NCI-H128 (cell line): Measurements from ENCODE around the gene YBX3.

Experiments
- DNase-seq: peaks from one replicate; lab custom pipeline; 2025; ENCODE audit not compliant: unreplicated experiment; lab: John Stamatoyannopoulos, UW

The YBX3 gene

DNA sequence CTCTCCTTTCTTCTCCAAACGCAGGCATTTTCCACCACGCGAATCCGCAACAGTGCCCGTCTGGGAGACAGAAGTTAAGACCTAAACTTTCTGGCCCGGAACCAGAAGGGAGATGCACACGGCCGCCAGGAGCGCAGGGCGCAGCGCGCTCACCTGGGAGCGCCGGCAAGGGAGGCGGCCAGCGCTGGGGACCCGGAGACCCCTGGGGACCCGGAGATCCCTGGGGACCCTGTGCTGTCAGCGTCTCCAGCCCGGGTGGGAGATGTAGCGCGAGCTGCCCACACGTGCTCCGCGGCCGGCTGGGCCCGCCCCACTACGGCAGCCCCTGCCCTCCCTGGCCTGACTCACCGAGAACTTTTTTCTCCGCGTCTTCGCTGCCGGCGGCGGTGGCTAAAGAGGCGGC lies 620 bp downstream of the YBX3 start:
- DNase-seq: no peak

- DNase-seq: peak; percentile 11
Observed at GRCh38 chr12:10721651-10722501, 1.2 kb downstream of the YBX3 start.

GRCh38 chr12:10720974-10721650 lies 2.0 kb downstream of the YBX3 start:
- DNase-seq: no peak

- DNase-seq: no peak
Observed at GRCh38 chr12:10719482-10719881, 3.6 kb downstream of the YBX3 start.

GRCh38 chr12:10718279-10718821 lies 4.8 kb downstream of the YBX3 start:
- DNase-seq: no peak

- no peak for DNase-seq
Observed at GRCh38 chr12:10717410-10717809, 5.7 kb downstream of the YBX3 start.

DNA sequence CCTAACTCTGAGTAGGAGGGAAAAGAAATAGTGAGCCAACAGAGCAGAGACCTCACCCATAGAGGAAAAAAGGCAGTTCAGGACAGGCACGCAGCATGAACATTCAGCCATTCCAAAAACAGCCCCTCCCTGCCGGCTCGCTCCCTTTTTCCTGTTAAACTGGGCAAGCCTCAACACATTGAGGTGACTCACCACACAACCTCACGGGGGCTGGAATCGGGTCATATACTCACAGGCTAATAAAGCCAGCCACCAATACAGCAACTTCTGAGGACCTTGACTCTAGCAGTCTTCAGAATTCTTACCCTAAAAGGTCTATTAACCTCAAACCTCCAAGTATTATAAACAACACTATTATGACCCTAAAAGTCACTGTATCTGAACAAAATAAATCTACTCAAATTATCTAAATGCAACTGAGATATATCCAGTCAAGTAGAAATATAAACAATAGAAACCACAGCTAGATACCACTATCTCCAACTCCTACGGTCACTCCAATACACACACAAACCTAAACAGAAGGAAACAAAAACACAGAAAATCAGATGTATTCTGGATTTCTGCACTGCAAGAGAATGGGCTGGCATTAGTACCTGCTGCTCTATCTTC lies 6.3 kb downstream of the YBX3 start:
- no peak for DNase-seq

GRCh38 chr12:10716277-10716676 lies 6.8 kb downstream of the YBX3 start:
- DNase-seq: no peak

DNA sequence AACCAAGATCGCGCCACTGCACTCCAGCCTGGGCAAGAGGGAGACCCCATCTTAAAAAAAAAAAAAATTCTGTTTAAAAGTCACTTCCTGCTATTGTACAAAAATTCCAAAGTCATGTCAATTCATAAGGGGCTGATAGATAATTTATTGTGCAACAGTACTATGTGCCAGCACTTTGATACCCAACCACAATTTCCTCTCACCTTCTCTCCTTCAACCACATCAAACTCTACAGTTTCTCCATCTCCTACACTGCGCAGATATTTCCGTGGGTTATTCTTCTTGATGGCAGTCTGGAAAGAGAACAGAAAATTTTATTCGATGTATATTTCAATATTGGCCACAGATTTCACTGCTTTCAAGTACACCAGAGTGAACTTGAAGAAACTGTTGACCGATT lies 7.6 kb downstream of the YBX3 start:
- DNase-seq: no peak

- DNase-seq: no peak
Observed at GRCh38 chr12:10709808-10710207, 13.3 kb downstream of the YBX3 start.

DNA sequence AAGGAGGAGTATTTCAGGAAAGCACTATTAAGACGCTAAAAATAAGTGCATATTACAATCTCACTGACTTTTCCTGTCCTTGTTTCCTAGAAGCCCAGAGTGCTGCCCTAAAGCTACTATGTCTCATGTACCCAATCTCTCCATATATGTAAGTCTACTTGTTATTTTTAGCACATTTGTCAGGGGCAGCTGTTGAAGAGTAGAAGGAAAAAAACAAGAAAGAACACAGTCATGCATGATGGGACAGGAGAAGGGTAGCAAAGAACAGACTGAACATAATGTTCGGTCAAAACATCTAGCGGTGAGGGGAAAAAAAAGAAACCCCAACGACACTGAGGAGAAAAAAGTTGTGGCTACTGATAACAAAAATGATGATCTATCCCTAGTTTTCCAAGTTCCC lies 14.3 kb downstream of the YBX3 start:
- DNase-seq: no peak

- no peak for DNase-seq
Observed at GRCh38 chr12:10705655-10706054, 17.5 kb downstream of the YBX3 start.

- DNase-seq: no peak
Observed at GRCh38 chr12:10701843-10702242, 21.3 kb downstream of the YBX3 start.

DNA sequence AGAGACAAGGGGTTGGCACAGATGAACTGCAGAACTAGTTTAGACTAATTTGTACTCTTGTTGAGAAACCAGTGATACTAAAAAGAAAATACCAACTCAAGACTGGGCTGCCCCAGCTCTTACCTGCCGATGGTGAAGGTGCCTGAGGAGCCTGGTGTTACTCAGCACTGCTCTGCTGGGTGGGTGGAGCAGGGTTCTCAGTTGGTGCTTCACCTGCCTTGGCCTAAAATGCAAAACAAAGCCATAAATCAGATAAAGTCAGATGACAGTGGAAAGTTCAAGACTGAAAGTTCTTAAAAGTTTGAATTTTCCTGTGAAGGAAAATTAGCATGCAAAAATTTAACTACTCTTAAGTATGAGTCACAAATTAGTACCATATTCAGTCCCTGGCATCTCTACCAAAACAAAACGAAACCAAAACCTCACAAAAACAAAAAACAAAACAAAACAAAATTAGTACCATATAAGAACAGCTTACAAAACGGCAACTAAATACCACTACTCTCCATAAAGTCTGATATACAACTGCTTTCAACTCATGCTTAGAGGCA lies 21.9 kb downstream of the YBX3 start:
- DNase-seq: no peak

DNA sequence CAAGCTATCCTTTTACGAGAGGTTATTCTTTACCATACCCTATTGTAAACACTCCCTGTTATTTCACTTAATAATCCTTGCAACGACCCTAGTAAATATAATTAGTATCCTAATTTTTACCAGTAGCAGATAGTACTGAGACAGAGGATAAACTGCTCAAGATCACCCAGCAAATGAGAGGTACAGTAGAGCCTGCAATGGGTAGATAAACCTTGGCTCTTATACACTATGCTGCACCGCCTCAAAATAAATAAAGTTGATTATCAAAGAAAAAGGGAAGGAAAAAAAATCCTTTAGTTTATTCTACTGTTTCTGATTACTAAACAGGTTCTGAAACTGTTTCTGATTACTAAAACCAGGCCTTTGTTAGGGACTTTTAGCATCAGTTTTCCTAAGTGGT lies 22.5 kb downstream of the YBX3 start:
- no peak for DNase-seq

GRCh38 chr12:10697862-10698261 lies 25.3 kb downstream of the YBX3 start:
- no peak for DNase-seq

DNA sequence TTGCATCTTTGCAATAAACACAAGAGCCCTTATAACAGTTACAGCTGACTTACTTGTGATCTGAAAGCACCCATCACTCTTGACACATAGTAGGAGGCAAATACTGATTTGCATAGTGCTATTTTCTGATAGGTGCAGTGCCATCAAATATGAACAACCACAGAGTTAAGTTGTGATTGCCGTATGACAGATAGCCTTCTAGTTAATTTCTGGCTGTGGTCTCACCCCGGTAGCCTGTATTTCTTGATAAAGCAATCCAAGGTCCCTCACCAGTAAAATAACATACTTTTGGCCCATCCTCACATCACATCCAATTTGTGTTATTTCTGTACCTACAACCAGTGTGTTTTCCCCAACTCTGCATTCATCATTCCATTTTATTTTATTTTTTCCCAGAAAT lies 26.0 kb downstream of the YBX3 start:
- DNase-seq: no peak

DNA sequence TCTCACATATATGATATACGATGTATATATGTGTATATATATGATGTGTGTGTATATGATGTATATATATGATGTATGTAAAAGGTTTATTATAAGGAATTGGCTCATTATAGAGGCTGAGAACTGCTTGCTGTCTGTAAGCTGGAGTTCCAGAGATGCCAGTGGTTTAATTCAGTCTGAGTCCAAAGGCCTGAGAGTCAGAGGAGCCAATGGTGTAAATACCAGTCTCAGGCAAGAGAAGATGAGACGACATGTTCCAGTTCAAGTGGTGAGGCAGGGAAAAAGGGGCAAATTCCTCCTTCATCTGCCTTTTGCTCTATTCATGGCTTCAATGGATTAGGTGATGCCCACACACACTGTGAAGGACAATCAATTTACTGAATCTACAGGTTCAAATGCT lies 32.2 kb downstream of the YBX3 start:
- no peak for DNase-seq

DNA sequence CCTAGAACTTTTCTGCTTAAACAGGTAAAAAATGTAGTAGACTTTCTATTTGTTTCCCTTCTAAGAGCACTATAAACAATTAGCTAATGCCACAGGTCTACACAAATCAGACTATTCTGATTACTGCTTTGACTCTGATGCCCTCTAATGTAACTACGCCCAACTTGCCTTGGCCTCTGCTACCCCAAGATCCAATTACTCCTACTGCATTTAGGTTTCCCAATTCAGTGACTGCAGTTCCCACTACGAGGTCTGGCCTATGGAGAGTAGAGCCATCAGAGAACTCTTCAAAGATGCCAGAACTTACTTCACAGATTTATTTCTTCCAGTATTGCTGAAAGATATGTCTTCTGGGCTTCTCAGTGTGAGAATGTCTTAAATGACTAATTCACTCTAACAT lies 34.0 kb downstream of the YBX3 start:
- DNase-seq: no peak

GRCh38 chr12:10688042-10688441 lies 35.1 kb downstream of the YBX3 start:
- no peak for DNase-seq

GRCh38 chr12:10673659-10674384 lies 49.3 kb downstream of the YBX3 start, which contains the start of gene STYK1:
TSS of gene STYK1 (minus strand) at chr12:10674052. CDS start at chr12:10634618, 39,434 bp downstream.
- DNase-seq: peak; percentile 53
